ENCODE results near the gene PSTK.

The PSTK gene

GRCh38 chr10:122992031-122992585 is 11.9 kb downstream of the PSTK start:
- DNase-seq (ENCODE audit: low read depth in 1 of 2, low spot score in 1 of 2): no peak

- no peak for DNase-seq (ENCODE audit: low read depth in 1 of 2, low spot score in 1 of 2)
These were observed 13.7 kb downstream of the PSTK start for GRCh38 chr10:122993797-122994336.

GRCh38 chr10:122995936-122996335 is 15.7 kb downstream of the PSTK start:
- DNase-seq (ENCODE audit: low read depth in 1 of 2, low spot score in 1 of 2): no peak

GRCh38 chr10:122997864-122998263 is 17.7 kb downstream of the PSTK start:
- DNase-seq (ENCODE audit: low read depth in 1 of 2, low spot score in 1 of 2): no peak

GRCh38 chr10:122998360-122998917 is 18.2 kb downstream of the PSTK start:
- DNase-seq (ENCODE audit: low read depth in 1 of 2, low spot score in 1 of 2): no peak

DNA sequence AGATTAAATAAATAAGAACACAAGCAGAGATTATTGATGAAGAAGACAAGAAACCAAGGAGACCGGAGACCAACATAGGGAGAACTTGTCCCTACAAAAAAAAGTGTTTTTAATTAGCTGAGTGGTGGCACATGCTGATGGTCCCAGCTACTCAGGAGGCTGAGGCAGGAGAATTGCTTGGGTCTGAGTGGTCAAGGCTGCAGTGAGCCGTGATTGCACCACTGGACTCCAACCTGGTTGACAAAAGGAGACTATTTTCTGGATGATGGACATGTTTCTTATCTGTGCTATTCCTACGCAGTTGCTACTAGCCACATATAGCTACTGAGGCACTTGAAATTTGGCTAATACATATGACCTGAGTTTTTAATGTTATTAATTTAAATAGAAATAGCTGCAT is 18.7 kb downstream of the PSTK start:
- DNase-seq (ENCODE audit: low read depth in 1 of 2, low spot score in 1 of 2): no peak

GRCh38 chr10:122999347-122999746 is 19.1 kb downstream of the PSTK start:
- DNase-seq (ENCODE audit: low read depth in 1 of 2, low spot score in 1 of 2): no peak

- no peak for DNase-seq (ENCODE audit: low read depth in 1 of 2, low spot score in 1 of 2)
These were observed 20.0 kb downstream of the PSTK start for GRCh38 chr10:123000155-123000554.

- no peak for DNase-seq (ENCODE audit: low read depth in 1 of 2, low spot score in 1 of 2)
These were observed 21.2 kb downstream of the PSTK start for GRCh38 chr10:123001370-123001769.

DNA sequence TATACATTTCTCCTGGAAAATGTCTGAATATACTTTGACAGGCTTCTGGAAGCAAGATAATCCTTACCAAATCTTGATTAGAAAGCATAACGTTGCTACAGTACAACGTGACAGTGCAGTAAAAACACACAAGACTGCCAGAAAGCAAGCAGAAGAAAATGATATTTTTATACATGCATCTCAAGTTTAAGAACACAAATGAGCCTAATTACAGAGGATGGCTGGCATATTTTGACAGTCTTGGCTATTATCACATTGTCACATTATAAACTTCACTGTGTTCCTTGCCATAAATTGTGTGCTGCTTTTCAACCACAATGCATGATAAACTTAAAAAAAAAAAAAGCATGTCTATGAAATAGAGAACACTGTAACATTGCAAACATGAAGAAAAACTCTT is 24.1 kb downstream of the PSTK start:
- no peak for DNase-seq (ENCODE audit: low read depth in 1 of 2, low spot score in 1 of 2)

DNA sequence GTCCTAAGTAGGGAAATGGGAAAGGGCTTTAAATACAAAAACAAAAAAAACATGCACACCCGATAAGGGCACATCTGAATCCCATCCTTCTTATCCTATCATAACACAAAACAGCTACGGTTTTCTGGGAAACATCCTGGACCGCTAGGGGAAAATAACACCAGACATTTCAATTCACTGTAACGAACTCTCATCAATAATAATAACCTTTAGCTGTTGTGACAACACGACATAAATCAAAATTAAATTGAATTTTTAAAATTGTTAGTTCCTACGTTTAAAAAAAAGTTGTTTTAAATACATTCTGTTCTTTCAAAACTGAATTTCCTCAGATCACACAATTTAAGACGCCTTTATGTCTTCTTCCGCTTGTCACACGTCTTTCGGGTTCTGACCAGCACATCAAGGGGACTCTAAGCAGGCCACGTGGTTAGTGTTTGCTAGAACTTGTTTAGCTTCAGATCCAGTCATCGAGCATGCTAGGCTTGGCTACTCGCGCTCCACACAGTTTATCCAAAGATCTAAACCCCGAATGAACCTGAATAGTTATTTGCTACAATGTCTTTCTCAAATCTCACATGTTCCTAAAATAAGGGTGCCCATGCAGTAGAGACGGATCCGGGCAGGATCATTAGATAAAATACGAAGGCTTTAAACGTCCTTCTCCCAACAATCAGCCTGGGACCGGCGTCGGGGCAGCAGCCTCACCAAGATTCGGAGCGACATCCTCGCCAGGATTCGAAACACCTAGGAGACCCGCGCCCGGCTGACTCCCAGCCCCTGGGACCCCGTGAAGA is 27.6 kb downstream of the PSTK start:
- DNase-seq (ENCODE audit: low read depth in 1 of 2, low spot score in 1 of 2): peak in 1 of 2 donors; percentile 13

DNA sequence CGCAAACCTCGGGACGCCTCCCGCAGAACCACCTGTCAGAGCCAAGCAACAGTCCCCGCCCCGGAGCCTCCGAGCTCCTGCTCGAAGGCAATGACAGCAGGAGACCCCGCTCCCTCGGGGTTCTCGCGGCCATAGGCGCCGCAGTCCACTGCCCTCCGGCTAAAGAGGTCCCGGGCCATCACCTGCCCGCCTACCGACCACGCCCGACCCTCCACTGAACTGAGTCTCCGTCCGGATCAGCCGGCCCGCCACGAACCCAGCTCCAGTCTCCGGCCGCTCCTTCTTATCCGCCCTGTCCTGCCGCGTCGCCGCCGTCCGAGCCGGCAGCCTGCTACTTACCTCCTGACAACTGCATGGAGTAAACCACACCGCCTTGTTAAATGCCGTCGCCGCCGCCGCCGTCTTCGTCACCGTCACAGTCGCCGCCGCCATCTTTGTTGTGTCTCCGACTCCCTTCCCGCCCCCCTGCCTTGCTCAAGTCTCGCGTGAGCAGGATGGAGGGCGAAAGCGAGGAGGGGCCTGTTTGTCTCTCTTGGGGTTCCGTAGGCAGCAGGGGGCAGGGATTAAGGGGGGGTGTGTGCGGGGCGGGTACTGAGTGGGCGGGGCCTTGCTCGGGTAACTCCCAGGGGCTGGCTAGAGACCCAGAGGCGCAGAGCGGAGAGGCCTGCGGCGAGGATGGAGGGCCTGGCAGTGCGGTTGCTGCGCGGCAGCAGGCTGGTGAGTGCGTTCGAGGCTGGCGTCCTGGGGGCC is 28.3 kb downstream of the PSTK start, which contains the start of the genes ACADSB and IKZF5:
Gene ACADSB (plus strand): TSS at position 652 of the 750 bp plus-strand sequence. CDS start 24 bp downstream, at position 676.
Gene IKZF5 (minus strand): TSS at position 441 of the 750 bp plus-strand sequence. CDS start 10,170 bp downstream, outside the sequence.
- DNase-seq (ENCODE audit: low read depth in 1 of 2, low spot score in 1 of 2): peak; percentile 88 to 92

- DNase-seq (ENCODE audit: low read depth in 1 of 2, low spot score in 1 of 2): no peak
These were observed 29.1 kb downstream of the PSTK start for GRCh38 chr10:123009105-123009820.

DNA sequence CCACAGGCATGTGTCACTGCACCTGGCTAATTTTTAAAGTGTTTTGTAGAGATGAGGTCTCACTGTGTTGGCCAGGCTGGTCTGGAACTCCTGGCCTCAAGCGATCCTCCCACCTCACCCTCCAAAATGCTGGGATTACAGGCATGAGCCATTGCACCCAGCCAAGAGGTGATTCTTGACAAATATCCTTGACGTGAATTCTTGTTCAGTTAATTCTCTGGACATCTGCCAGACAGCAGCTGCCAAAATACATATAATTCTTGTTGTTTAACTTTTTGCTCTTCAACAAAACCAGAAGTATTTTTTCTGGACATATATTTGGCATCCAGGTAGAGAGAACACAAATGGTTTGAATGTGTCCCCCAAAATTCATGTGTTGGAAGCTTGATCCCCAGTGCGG is 31.8 kb downstream of the PSTK start:
- DNase-seq (ENCODE audit: low read depth in 1 of 2, low spot score in 1 of 2): no peak

GRCh38 chr10:123013456-123014419 is 33.5 kb downstream of the PSTK start:
- no peak for DNase-seq (ENCODE audit: low read depth in 1 of 2, low spot score in 1 of 2)

GRCh38 chr10:123014772-123015171 is 34.6 kb downstream of the PSTK start:
- DNase-seq (ENCODE audit: low read depth in 1 of 2, low spot score in 1 of 2): no peak

DNA sequence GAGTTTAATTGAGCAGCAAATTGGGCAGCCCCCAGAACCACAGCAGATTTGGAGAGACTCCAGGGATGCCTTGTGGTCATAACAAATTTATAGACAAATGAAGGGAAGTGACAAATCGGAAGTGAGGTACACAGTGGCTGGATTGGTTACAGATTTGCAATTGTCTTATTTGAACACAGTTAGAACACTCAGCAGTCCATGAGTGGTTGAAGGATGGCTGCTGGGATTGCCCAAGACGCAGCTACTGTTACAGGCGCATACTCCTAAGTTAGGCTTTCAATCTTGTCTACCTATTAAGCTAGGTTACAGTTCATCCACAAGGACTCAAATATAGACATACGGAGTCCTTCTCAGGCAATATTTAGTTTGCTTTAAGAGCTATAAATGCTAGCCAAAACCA is 36.0 kb downstream of the PSTK start:
- no peak for DNase-seq (ENCODE audit: low read depth in 1 of 2, low spot score in 1 of 2)

- no peak for DNase-seq (ENCODE audit: low read depth in 1 of 2, low spot score in 1 of 2)
These were observed 37.4 kb downstream of the PSTK start for GRCh38 chr10:123017421-123018165.

DNA sequence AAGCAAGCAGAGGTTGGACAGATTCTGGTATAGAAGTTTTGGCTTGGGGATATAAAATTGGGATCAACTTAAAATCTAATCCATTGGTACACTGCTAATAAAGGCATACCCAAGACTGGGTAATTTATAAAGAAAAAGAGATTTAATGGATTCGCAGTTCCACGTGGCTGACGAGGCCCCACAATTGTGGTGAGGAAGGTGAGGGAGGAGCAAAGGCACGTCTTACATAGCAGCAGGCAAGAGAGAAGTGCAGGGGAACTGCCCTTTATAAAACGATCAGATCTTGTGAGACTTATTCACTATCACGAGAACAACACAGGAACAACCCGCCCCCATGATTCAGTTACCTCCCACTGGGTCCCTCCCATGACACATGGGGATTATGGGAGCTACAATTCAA is 38.3 kb downstream of the PSTK start:
- DNase-seq (ENCODE audit: low read depth in 1 of 2, low spot score in 1 of 2): no peak
